GM15510 (cell line): ENCODE measurements around the gene NFKBIA.

Source experiments
- POLR2A ChIP-seq: IDR thresholded peaks from 3 replicates; pipeline ENCODE4 v1.6.1; 2011; ENCODE audit warnings: borderline replicate concordance; ENCODE audit not compliant: insufficient read length; ENCODE audit errors: extremely low read depth

Gene NFKBIA

DNA sequence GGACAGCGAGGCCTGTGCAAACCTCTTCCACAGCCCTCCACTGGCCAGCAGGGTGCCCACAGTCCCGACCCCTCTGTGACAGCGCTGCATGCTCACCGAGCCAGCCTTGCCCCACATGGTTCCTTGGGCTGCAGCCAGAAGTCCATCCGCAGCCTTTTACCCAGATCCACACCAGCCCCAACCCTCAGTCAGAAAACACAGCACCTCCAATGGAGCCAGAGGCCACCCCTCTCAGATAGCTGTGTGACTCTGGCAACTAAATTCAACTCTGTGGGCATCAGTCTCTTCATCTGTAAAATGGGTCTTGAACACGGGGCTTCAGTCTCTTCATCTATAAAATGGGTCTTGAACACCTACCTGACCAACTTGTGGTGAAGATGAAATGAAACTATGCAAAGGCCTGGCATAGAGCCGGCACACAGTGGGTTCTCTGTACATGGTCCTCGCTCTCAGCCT, 38.0 kb downstream of the NFKBIA start:
- no peak for TF ChIP-seq POLR2A

DNA sequence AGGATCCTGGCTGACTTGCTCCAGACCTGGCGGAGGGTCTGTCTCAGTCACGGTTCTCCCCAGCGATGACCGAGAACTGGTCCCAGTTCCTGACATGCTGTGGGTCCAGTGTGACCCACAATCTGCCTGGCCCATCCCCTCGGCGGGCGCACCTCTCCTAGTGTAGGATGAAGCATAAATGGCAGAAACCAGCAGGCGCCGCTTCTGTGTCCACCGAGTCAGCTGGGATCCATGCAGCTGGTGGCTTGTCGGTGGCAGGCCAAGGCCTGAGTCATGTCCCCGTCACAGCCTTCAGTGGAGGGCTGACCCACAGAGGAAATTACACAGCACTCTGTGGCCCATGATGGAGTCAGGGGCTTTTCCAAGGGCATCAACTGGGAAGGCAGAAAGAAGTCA, 38.5 kb downstream of the NFKBIA start:
- TF ChIP-seq POLR2A: no peak

DNA sequence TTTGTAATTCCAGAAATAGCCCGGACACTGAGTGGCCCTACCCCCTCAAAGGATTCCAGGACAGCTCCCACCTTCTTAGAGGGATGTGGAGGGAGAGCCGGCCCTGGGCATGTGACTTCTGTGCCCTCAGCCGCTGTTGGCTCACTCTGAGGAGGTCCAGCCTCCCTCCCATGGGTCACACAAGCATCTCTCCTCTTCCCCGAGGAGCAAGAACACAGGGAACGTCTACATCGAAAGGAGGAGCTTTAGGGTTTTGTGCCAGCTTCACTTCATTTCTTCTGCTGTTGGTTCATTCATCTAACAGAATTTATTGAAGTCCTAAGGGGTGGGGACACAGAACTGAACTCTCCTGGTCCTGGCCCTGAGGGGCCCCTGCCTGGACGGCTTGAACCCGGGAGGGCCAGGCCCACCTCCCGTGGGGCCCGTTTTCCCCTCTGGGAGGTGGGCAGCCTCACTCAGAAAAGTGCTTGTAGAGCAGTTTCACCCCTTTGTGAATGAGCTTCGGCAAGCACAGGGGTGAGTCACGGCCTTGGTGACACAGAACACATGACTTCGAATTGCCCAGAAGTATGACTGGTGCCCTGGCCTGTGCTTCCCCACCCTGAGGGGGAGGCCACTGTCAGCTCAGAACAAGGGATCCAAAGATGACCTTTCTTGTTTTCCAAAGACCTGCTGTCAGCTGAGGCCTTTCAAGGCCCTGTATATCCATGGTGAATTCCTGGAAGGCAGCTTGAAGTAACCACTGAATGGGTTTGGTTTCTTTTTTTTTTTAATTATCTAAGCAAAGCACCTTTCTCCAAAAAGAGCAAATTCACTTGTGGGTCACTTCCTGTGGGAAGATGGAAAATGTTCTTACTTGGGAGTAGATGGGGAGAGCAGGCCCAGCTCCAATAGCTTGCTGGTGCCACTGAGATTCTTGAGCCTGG, 39.2 kb downstream of the NFKBIA start:
- TF ChIP-seq POLR2A: no peak

DNA sequence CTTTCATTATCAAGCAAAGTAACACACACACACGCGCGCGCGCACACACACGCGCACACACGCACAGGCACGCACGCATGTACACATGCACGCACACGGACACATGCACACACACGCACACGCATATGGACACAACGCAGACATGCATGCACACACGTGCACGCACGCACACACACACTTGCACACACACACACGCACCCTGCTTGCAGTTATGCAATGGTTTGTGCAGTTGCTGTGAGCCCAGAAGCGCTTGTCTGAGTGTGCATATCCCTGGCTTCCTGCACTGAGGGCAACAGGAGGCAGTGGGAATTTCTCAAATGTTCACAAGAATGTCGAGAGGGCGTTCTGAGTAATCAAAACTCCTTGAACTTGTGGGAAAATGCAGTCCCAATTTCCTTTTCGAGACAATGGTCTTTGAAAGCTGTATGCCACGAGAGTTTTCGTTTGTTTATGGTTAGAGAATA, 41.6 kb downstream of the NFKBIA start:
- TF ChIP-seq POLR2A: no peak

DNA sequence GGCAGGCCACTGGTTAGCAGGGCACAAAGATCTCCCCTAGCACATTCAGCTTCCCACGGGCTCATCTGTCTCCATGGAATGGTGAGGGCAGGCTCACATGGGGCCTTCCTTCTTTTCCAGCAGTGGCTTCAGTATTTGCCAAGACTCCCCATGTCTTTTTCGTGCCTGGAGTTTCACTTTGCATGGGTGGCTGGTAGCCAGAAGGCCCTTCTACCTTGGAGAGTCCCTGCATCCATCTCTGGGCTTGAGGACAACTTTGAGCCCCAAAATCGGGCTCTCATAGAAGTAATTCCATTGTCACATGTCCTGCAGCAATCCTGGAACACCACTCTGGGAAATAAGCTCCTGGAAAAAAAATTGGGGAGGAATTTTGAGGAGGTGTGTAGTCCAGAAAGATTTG, 42.1 kb downstream of the NFKBIA start:
- TF ChIP-seq POLR2A: no peak

DNA sequence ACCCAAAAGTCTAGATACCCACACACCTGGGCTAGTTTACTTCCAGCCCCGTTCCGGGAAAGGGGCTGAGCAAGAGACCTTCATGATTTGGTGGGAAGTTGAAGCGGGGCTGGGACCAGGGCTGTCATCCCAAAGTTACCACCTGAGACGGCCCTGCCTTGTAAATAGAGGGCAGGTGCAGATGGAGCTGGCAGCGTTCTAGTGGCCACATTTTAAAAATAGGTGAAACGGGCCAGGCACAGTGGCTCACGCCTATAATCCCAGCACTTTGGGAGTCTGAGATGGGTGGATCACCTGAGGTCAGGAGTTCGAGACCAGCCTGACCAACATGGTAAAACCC, 43.4 kb downstream of the NFKBIA start:
- TF ChIP-seq POLR2A: no peak

DNA sequence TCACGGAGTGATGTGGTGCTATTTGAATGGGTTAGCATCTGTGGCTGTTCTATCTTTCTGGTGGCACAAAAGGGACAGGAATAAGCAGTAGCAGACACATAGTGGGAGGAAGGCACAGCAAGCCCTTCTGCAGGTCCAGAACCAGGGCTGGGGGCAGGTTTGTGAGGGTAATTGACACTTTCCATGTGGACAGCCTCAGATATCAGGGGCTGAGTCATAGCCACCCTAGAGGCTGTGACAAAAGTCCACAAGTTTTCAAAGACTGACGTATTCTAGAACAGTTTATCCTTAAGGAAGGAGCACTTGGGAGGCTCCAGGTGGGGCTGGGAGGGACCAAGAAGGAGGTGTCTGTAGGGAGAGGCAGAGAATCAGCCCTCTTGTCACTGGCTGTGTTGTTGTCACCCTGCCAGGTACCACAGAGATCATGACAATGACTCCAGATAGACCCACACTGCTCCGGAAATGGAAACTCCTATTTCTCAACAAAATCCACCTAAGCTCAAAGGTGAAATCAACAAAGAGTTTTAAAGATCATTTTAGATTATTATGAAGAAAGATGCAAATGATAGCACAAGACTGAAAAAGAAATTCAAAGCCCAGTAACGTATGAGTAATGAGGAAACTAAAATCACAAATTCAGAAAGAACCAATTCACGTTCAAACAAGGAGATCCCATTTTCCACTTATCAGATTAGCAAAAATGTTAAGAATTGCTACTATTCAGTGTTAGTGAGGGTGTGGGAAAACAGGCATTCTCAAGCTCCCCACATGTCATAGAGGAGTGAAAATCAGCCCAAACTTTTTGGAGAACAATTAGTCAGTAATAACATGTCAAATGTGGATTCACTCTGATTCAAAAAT, 48.3 kb downstream of the NFKBIA start:
- no peak for TF ChIP-seq POLR2A

DNA sequence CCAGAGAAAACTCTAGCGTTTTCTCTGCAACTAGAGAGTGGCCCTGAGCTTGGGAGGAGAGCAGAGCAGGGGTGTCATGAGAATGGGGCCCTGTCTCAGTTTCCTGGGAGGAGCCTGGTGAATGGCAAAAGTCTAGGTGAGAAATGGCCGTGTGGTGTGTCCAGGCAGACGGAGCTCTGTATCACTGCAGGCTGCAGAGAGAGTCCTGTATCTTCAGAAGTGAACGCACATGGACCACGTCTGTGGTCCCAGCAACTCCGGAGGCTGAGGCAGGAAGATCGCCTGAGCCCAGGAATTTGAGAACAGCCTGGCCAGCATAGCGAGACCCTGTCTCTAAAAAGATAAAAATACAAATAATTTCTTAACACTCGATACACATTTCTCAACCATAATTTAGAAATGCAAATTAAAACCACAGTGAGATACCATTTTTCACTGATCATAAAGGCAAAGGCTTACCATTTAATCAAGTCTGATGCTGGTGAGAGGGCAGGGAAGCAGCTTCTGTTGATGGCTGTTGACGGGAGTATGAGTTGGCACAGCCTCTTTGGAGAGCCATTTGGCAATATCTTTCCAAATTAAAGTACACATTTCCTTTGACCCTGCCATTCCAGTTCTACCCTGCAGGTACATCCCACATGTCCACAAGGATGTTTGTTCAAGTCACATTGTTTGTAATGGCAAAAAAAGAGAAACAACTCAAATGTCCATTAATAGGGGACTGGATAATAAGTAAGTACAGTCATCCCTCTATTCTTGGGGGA, 51.0 kb downstream of the NFKBIA start:
- TF ChIP-seq POLR2A: no peak

DNA sequence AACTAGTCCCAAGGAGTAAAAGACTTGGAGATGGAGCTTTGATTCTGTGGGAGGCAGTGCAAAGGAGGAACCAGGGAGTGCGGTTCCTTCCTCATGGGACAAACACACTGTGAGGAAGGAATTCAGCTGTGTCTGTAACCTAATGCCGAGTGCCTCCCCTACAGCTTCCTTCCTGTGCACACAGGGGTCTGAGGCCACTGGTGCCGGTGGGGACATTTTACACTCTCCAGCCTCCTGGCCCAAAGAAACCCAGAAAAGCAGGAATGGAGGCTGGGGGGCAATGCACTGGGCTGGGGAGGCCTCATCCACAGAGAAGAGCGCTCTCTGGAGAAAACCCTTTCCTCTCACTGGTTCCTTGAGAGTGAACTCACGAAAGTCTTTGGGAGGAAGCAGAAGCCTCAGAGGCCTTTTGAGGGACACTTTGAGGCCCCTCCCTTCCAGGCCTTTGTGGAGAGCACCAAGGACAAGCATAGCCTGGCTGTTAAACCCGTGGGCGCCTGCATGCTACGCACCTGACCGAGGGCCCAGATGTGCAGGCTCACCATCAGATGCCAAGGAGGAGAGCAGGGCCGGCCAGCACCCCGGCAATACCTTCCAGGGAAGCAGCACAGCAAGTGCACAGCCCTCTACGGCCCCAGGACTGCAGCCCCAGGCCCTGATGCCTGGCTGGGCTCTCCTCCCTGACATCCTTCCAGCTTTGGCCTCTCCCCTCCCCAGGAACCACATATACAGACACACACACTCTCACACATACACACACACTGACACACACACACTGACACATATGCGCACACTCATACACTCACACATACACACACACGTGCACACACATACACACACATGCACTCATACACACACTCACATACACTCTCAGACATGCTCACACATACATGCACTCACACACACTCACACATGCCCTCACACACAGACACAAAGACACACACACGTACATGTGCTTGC, 52.0 kb downstream of the NFKBIA start:
- no peak for TF ChIP-seq POLR2A

DNA sequence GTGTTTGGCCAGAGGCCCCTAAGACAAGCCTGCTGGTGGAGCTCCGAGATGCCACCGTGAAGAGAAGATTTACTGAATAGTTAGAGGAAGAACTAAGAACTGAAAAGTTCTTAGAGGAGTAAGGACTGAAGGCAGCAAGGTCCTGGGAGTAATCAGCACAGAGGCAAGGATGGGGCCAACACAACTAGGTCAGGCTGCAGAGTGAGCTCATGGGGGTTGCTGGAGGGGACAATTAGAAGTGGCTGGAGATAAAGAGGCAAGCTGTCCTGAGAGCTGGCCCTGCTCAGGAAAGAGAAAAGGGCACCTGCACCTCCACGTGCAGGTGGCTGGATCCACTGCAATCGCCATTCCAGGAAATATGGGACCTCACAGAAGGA, 52.7 kb downstream of the NFKBIA start:
- TF ChIP-seq POLR2A: no peak
